PC-3 (cell line): ENCODE measurements around the gene TATDN3. TPM values are rescaled to one million over a fixed set of nuclear protein-coding genes. Genes with fewer than 3 reads are reported as not detected.

ENCODE experiments used
- ATAC-seq: fragments of 200-7000 bp; cut with Tn5 transposase; 2 replicates; pipeline ENCODE4 v1.9.1; 2020; ENCODE audit warnings: mild to moderate bottlenecking, moderate library complexity
- BruUV-seq: library from RNA; stranded (reverse); fragments of 400-500 nt; replicated peaks from 2 replicates; lab custom pipeline; 2021; lab: Mats Ljungman, UMichigan
- CTCF ChIA-PET: fragments of 300-600 bp; sonication (Branson Sonifier 250); formaldehyde crosslinking; loops from one replicate; lab custom pipeline; 2022; ENCODE audit warnings: antibody characterized with exemption; lab: Charles Lee
- POLR2A ChIA-PET: fragments of 300-600 bp; sonication (Branson Sonifier 250); formaldehyde crosslinking; loops from one replicate; lab custom pipeline; 2022; ENCODE audit warnings: antibody characterized with exemption; ENCODE audit not compliant: unreplicated experiment; lab: Charles Lee
- DNase-seq: peaks from one replicate; pipeline ENCODE4 v3.0.0-alpha.2; 2015
- H2AFZ ChIP-seq: fragments of 300-600 bp; sonication (generic); 2 replicates; pipeline ENCODE4 v1.6.0; 2016; ENCODE audit warnings: antibody characterized with exemption, low read length
- H3F3A ChIP-seq: fragments of 300-600 bp; sonication (generic); one replicate; pipeline ENCODE4 v1.6.0; 2017; ENCODE audit warnings: antibody characterized with exemption, low read length, control low read depth, mild to moderate bottlenecking; ENCODE audit not compliant: unreplicated experiment
- H3K27ac ChIP-seq: fragments of 300-600 bp; sonication (generic); 2 replicates; pipeline ENCODE4 v1.5.1; 2016; ENCODE audit warnings: mild to moderate bottlenecking, low read length
- H3K27me3 ChIP-seq: fragments of 300-600 bp; sonication (generic); 2 replicates; pipeline ENCODE4 v1.6.1; 2016; ENCODE audit warnings: low read length, mixed read lengths
- H3K36me3 ChIP-seq: fragments of 300-600 bp; sonication (generic); 2 replicates; pipeline ENCODE4 v1.6.1; 2016; ENCODE audit warnings: low read depth, mixed run types, low read length, mixed read lengths
- H3K4me1 ChIP-seq: fragments of 300-600 bp; sonication (generic); 2 replicates; pipeline ENCODE4 v1.5.1; 2016; ENCODE audit warnings: low read length; ENCODE audit not compliant: insufficient read depth
- H3K4me2 ChIP-seq: fragments of 300-600 bp; sonication (generic); 2 replicates; pipeline ENCODE4 v1.6.0; 2016; ENCODE audit warnings: low read length
- H3K4me3 ChIP-seq: fragments of 300-600 bp; sonication (generic); 2 replicates; pipeline ENCODE4 v1.5.1; 2016; ENCODE audit warnings: mild to moderate bottlenecking, low read length, mixed read lengths
- H3K79me2 ChIP-seq: fragments of 300-600 bp; sonication (generic); 2 replicates; pipeline ENCODE4 v1.6.1; 2017; ENCODE audit warnings: low read length, mixed read lengths
- H3K9ac ChIP-seq: fragments of 300-600 bp; sonication (generic); 2 replicates; pipeline ENCODE4 v1.6.0; 2016; ENCODE audit warnings: mild to moderate bottlenecking, low read length
- H3K9me2 ChIP-seq: fragments of 300-600 bp; sonication (generic); replicated peaks from 2 replicates; pipeline ENCODE4 v1.6.1; 2016; ENCODE audit warnings: mixed run types, low read length, mixed read lengths
- H3K9me3 ChIP-seq: fragments of 300-600 bp; sonication (generic); 2 replicates; pipeline ENCODE4 v1.6.1; 2016; ENCODE audit warnings: low read length, mixed read lengths
- H4K20me1 ChIP-seq: fragments of 300-600 bp; sonication (generic); 2 replicates; pipeline ENCODE4 v1.6.1; 2016; ENCODE audit warnings: low read length, mixed read lengths
- CTCF ChIP-seq: fragments of 300-600 bp; sonication (generic); conservative IDR thresholded peaks from 2 replicates; pipeline ENCODE4 v1.5.1; 2017; ENCODE audit warnings: antibody characterized with exemption, low read depth, mild to moderate bottlenecking, low read length
- EZH2 ChIP-seq: fragments of 300-600 bp; sonication (generic); IDR thresholded peaks from one replicate; pipeline ENCODE4 v1.6.1; 2017; ENCODE audit warnings: antibody characterized with exemption, mild to moderate bottlenecking, low read length; ENCODE audit not compliant: unreplicated experiment
- EZH2phosphoT487 ChIP-seq: fragments of 300-600 bp; sonication (generic); IDR thresholded peaks from 2 replicates; pipeline ENCODE4 v1.6.1; 2018; ENCODE audit warnings: mild to moderate bottlenecking, antibody characterized with exemption, low read length, borderline replicate concordance
- intact Hi-C: fragments of 100-400 bp; cut with micrococcal nuclease; formaldehyde crosslinking; loops from 2 replicates; pipeline ENCODE4 v1.9.0; 2023
- total RNA-seq: library from RNA; depleted of rRNA; stranded (reverse); fragments of >200 nt; gene quantifications from 2 replicates; pipeline ENCODE4 v1.2.3, GENCODE V29; 2014

TATDN3 gene
- total RNA-seq, 1 experiment from 2014 or later: 12.7 TPM

GRCh38 chr1:212822956-212823355 is 31.3 kb downstream of the TATDN3 start:
- CTCF ChIA-PET: no interaction called here

GRCh38 chr1:212824201-212824600 is 32.5 kb downstream of the TATDN3 start:
- H3K4me2 ChIP-seq: no peak overlapping the region
- CTCF ChIA-PET: no interaction called here
- POLR2A ChIA-PET: no interaction called here
- H3K9me3 ChIP-seq: peaks cover 14% of the 10 kb centered on the region; the same call in 1 of the 2 replicates
- DNase-seq: no peak
- no peak overlapping the region for H3K9ac ChIP-seq
- TF ChIP-seq CTCF (no peak), EZH2 (no peak), EZH2phosphoT487 (no peak)
- H2AFZ ChIP-seq: no peak overlapping the region
- H3K79me2 ChIP-seq: no peaks in the 10 kb centered on the region
- no peak overlapping the region for H3K27ac ChIP-seq
- intact Hi-C loops: no loop called here
- H3K9me2 ChIP-seq: no peaks in the 10 kb centered on the region
- no peak for ATAC-seq
- H3K4me1 ChIP-seq: no peaks in the 10 kb centered on the region
- BruUV-seq: no TSS peak
- H4K20me1 ChIP-seq: no peaks in the 10 kb centered on the region
- no peak overlapping the region for H3K4me3 ChIP-seq
- no peaks in the 10 kb centered on the region for H3K27me3 ChIP-seq
- no peaks in the 10 kb centered on the region for H3F3A ChIP-seq
- H3K36me3 ChIP-seq: no peaks in the 10 kb centered on the region

More at GRCh38 chr1:212822956-212823355, 31.3 kb downstream of the TATDN3 start:
- Histone ChIP-seq H3K79me2 (no peaks in the 10 kb centered on the region), H3K27me3 (no peaks in the 10 kb centered on the region), H3K9me2 (no peaks in the 10 kb centered on the region), H4K20me1 (no peaks in the 10 kb centered on the region), H3K4me2 (no peak overlapping the region), H3K9ac (no peak overlapping the region), H3F3A (no peaks in the 10 kb centered on the region), H3K9me3 (peaks cover 14% of the 10 kb centered on the region; the same call in 1 of the 2 replicates), H3K4me1 (no peaks in the 10 kb centered on the region), H2AFZ (no peak overlapping the region), H3K4me3 (no peak overlapping the region), H3K36me3 (no peaks in the 10 kb centered on the region), H3K27ac (no peak overlapping the region)
- DNase-seq: no peak
- intact Hi-C loops: no loop called here
- POLR2A ChIA-PET: no interaction called here
- no TSS peak for BruUV-seq
- no peak for ATAC-seq
- TF ChIP-seq EZH2phosphoT487 (no peak), CTCF (no peak), EZH2 (no peak)

GRCh38 chr1:212825798-212826452 is 34.2 kb downstream of the TATDN3 start:
- CTCF ChIA-PET: no interaction called here
- Histone ChIP-seq H3K9me2 (no peaks in the 10 kb centered on the region), H3K36me3 (no peaks in the 10 kb centered on the region), H3K9ac (no peak overlapping the region), H3K4me2 (no peak overlapping the region), H2AFZ (no peak overlapping the region), H3K4me1 (no peaks in the 10 kb centered on the region), H3K9me3 (peaks cover 14% of the 10 kb centered on the region; the same call in 1 of the 2 replicates), H3K79me2 (no peaks in the 10 kb centered on the region), H4K20me1 (no peaks in the 10 kb centered on the region), H3K27me3 (no peaks in the 10 kb centered on the region), H3K27ac (no peak overlapping the region), H3F3A (no peaks in the 10 kb centered on the region), H3K4me3 (no peak overlapping the region)
- DNase-seq (no peak), ATAC-seq (no peak)
- intact Hi-C loops: no loop called here
- no TSS peak for BruUV-seq
- TF ChIP-seq CTCF (no peak), EZH2phosphoT487 (no peak), EZH2 (no peak)
- POLR2A ChIA-PET: no interaction called here
